Hematopoietic multipotent progenitor cell (in vitro differentiated cells): ENCODE results near the gene IL20. TPM values are rescaled to one million over a fixed set of nuclear protein-coding genes. Genes with fewer than 3 reads are reported as not detected.

Experiments used
- total RNA-seq: library from RNA; depleted of rRNA; stranded (reverse); fragments of >200 nt; gene quantifications from one replicate; pipeline ENCODE4 v1.2.3, GENCODE V29; 2012

Gene IL20
- total RNA-seq, 1 donor: not detected

Other genes starting within 250 kb of the IL20 start
- gene DYRK3, start 230.1 kb upstream of the IL20 start, total RNA-seq: 11.0 TPM
- 56.3 TPM for gene MAPKAPK2, start 180.7 kb upstream of the IL20 start, total RNA-seq
- gene IL19, start 94.8 kb upstream of the IL20 start, total RNA-seq: not detected
- gene IL10, start 93.1 kb upstream of the IL20 start, total RNA-seq: under 0.01 TPM
- gene IL24, start 31.8 kb downstream of the IL20 start, total RNA-seq: not detected
- 15.1 TPM for gene FCMR, start 56.3 kb downstream of the IL20 start, total RNA-seq
- not detected for gene PIGR, start 80.8 kb downstream of the IL20 start, total RNA-seq
- not detected for gene FCAMR, start 104.8 kb downstream of the IL20 start, total RNA-seq
- under 0.01 TPM for gene C1orf116, start 167.1 kb downstream of the IL20 start, total RNA-seq
- gene YOD1, start 185.6 kb downstream of the IL20 start, total RNA-seq: 8.6 TPM
- 9.4 TPM for gene PFKFB2, start 187.7 kb downstream of the IL20 start, total RNA-seq
- under 0.01 TPM for gene C4BPB, start 223.2 kb downstream of the IL20 start, total RNA-seq
- not detected for gene C4BPA, start 238.6 kb downstream of the IL20 start, total RNA-seq